ENCODE measurements around the gene CCNK. TPM values are rescaled to one million over a fixed set of nuclear protein-coding genes. Genes with fewer than 3 reads are reported as not detected.

The CCNK gene
- total and polyA plus RNA-seq, 2 of the 13 experiments (the other 11 are each of a cell fraction or from before 2014, with no cell fraction given), result 4.9 to 9.7 TPM

- no peak; the same call in 1 of the 2 replicates for TF ChIP-seq HOXA3 (CRISPR knock-in tag; IDR thresholded peaks at IDR 0.05)
- TF ChIP-seq ZMYM3 (CRISPR knock-in tag; IDR thresholded peaks at IDR 0.05), result 0 out of 2 replicates have a peak, but pooled peaks have one; percentile 24
- no peak for TF ChIP-seq HNRNPH1 (optimal IDR thresholded peaks at IDR 0.05; ENCODE audit: low read depth, low read length)
- no peak for TF ChIP-seq ELF4 (CRISPR knock-in tag; IDR thresholded peaks at IDR 0.05; ENCODE audit: borderline replicate concordance)
- no peak for TF ChIP-seq HDAC6 (IDR thresholded peaks at IDR 0.05; ENCODE audit: low read depth, low read length)
- TF ChIP-seq, protein P1, sequence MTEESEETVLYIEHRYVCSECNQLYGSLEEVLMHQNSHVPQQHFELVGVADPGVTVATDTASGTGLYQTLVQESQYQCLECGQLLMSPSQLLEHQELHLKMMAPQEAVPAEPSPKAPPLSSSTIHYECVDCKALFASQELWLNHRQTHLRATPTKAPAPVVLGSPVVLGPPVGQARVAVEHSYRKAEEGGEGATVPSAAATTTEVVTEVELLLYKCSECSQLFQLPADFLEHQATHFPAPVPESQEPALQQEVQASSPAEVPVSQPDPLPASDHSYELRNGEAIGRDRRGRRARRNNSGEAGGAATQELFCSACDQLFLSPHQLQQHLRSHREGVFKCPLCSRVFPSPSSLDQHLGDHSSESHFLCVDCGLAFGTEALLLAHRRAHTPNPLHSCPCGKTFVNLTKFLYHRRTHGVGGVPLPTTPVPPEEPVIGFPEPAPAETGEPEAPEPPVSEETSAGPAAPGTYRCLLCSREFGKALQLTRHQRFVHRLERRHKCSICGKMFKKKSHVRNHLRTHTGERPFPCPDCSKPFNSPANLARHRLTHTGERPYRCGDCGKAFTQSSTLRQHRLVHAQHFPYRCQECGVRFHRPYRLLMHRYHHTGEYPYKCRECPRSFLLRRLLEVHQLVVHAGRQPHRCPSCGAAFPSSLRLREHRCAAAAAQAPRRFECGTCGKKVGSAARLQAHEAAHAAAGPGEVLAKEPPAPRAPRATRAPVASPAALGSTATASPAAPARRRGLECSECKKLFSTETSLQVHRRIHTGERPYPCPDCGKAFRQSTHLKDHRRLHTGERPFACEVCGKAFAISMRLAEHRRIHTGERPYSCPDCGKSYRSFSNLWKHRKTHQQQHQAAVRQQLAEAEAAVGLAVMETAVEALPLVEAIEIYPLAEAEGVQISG (CRISPR knock-in tag; IDR thresholded peaks at IDR 0.05), result no peak
- no peak for TF ChIP-seq ETV5 (CRISPR knock-in tag; IDR thresholded peaks at IDR 0.05; ENCODE audit: borderline replicate concordance)
- no peak for TF ChIP-seq GZF1 (CRISPR knock-in tag; IDR thresholded peaks at IDR 0.05)
- TF ChIP-seq HHEX (CRISPR knock-in tag; IDR thresholded peaks at IDR 0.05), result no peak
- no peak for TF ChIP-seq TCF7 (IDR thresholded peaks at IDR 0.05; ENCODE audit: low read depth)
- TF ChIP-seq ATF2 (CRISPR knock-in tag; IDR thresholded peaks at IDR 0.05), result no peak
These were observed 75.1 kb downstream of the CCNK start (continued) for GRCh38 chr14:99556134-99556791.

Data from HepG2 (cell line).